ENCODE results near the gene ARCN1. TPM values are rescaled to one million over a fixed set of nuclear protein-coding genes. Genes with fewer than 3 reads are reported as not detected.
"Not testable (repeated sequence)": the region's sequence is repeated elsewhere in the genome, so short reads cannot be mapped to it uniquely, and the experiment has no call there.

ARCN1 gene
- polyA plus RNA-seq, 1 donor, result 139 TPM

GRCh38 chr11:118574636-118575035, 2.4 kb downstream of the ARCN1 start:
- Histone ChIP-seq H3K4me1 (ENCODE audit: control insufficient read depth, insufficient read depth, low read length) (peaks cover 3% of the 10 kb centered on the region), H3K4me3 (ENCODE audit: low read length) (no peak overlapping the region)
- no CpG with 5 or more reads among the region's 7 CpGs for WGBS (ENCODE audit: insufficient coverage, low lambda C conversion rate)

DNA sequence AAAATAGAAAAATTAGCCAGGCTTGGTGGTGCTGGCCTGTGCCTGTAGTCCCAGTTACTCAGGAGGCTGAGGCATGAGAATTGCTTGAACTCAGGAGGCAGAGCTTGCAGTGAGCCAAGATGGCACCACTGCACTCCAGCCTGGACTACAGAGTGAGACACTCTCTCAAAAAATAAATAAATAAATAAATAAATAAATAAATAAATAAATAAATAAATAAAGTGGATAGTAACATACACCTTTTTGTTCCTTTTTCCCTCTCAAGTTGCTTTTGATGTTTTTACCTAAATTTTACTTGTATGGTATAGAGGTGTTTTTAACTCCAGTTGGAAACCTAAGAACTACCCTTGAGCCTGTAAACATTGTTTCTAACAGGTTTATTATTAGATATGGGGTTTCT, 5.8 kb downstream of the ARCN1 start:
- not testable (repeated sequence) for DNase-seq; H3K9me3 ChIP-seq (ENCODE audit: control insufficient read depth, low read depth, low read length); H3K27me3 ChIP-seq (ENCODE audit: control insufficient read depth, insufficient read depth, low read length); H3K4me3 ChIP-seq (ENCODE audit: low read length); H3K27ac ChIP-seq (ENCODE audit: low read length); H3K4me1 ChIP-seq (ENCODE audit: control insufficient read depth, insufficient read depth, low read length)
- H3K36me3 ChIP-seq (ENCODE audit: control insufficient read depth, insufficient read depth, low read length), result peaks cover 18% of the 10 kb centered on the region

More at GRCh38 chr11:118574636-118575035, 2.4 kb downstream of the ARCN1 start:
- DNase-seq, result no peak
- H3K27ac ChIP-seq (ENCODE audit: low read length), result no peak overlapping the region
- no peaks in the 10 kb centered on the region for H3K27me3 ChIP-seq (ENCODE audit: control insufficient read depth, insufficient read depth, low read length)
- no peaks in the 10 kb centered on the region for H3K9me3 ChIP-seq (ENCODE audit: control insufficient read depth, low read depth, low read length)
- H3K36me3 ChIP-seq (ENCODE audit: control insufficient read depth, insufficient read depth, low read length), result no peaks in the 10 kb centered on the region

DNA sequence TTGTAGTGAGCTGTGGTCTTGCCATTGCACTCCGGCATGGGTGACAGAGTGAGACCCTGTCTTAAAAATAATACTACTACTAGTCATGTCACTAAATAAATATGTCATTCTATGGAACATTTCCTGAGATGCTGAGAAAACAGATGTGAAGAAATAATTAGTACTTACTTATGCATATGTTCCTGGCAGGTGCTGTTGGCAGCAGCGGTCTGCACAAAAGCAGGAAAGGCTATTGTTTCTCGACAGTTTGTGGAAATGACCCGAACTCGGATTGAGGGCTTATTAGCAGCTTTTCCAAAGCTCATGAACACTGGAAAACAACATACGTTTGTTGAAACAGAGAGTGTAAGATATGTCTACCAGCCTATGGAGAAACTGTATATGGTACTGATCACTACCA, 8.8 kb downstream of the ARCN1 start:
- H3K4me1 ChIP-seq (ENCODE audit: control insufficient read depth, insufficient read depth, low read length), result no peaks in the 10 kb centered on the region
- no peaks in the 10 kb centered on the region for H3K27me3 ChIP-seq (ENCODE audit: control insufficient read depth, insufficient read depth, low read length)
- H3K27ac ChIP-seq (ENCODE audit: low read length), result no peak overlapping the region
- peaks cover 45% of the 10 kb centered on the region for H3K36me3 ChIP-seq (ENCODE audit: control insufficient read depth, insufficient read depth, low read length)
- no peak overlapping the region for H3K4me3 ChIP-seq (ENCODE audit: low read length)
- WGBS (ENCODE audit: insufficient coverage, low lambda C conversion rate), result no CpG with 5 or more reads among the region's 6 CpGs
- no peaks in the 10 kb centered on the region for H3K9me3 ChIP-seq (ENCODE audit: control insufficient read depth, low read depth, low read length)
- no peak for DNase-seq

GRCh38 chr11:118587952-118588351, 15.7 kb downstream of the ARCN1 start:
- H3K27ac ChIP-seq (ENCODE audit: low read length), result no peak overlapping the region
- H3K4me3 ChIP-seq (ENCODE audit: low read length), result no peak overlapping the region
- no peaks in the 10 kb centered on the region for H3K9me3 ChIP-seq (ENCODE audit: control insufficient read depth, low read depth, low read length)
- peaks cover 85% of the 10 kb centered on the region for H3K36me3 ChIP-seq (ENCODE audit: control insufficient read depth, insufficient read depth, low read length)
- no peak for DNase-seq
- H3K4me1 ChIP-seq (ENCODE audit: control insufficient read depth, insufficient read depth, low read length), result no peaks in the 10 kb centered on the region
- no peaks in the 10 kb centered on the region for H3K27me3 ChIP-seq (ENCODE audit: control insufficient read depth, insufficient read depth, low read length)
- WGBS (ENCODE audit: insufficient coverage, low lambda C conversion rate), result no CpG with 5 or more reads among the region's 1 CpG

DNA sequence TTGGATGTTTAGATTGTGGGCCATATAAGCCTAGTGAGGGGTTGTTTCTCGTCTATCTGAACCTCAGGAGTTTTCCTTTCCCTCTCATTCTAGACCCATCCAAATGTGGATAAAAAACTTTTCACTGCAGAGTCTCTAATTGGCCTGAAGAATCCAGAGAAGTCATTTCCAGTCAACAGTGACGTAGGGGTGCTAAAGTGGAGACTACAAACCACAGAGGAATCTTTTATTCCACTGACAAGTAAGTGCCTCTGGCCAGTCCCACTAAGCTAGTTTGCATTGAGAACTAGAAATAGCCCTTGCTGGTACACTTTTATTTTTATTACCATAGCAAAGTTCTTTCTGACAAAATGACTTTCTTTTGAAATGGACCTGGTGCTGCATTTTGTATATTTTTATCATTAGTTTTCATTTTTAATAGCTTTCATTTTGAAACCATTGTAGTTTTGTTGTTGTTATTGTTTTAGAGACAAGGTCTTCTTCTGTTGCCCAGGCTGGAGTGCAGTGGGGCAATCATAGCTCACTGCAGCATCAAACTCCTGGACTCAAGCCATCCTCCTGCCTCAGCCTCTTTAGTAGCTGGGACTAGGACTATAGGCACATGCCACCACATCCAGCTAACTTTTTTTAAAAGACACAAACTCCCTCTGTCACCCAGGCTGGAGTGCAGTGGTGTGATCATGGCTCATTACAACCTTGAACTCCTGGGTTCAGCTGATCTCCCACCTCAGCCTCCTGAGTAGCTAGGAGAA, 20.6 kb downstream of the ARCN1 start:
- DNase-seq, result no peak
- WGBS (ENCODE audit: insufficient coverage, low lambda C conversion rate), result no CpG with 5 or more reads among the region's 2 CpGs
- Histone ChIP-seq H3K27ac (ENCODE audit: low read length) (no peak overlapping the region), H3K9me3 (ENCODE audit: control insufficient read depth, low read depth, low read length) (no peaks in the 10 kb centered on the region), H3K4me1 (ENCODE audit: control insufficient read depth, insufficient read depth, low read length) (no peaks in the 10 kb centered on the region), H3K4me3 (ENCODE audit: low read length) (no peak overlapping the region), H3K27me3 (ENCODE audit: control insufficient read depth, insufficient read depth, low read length) (no peaks in the 10 kb centered on the region), H3K36me3 (ENCODE audit: control insufficient read depth, insufficient read depth, low read length) (peaks cover 85% of the 10 kb centered on the region)

DNA sequence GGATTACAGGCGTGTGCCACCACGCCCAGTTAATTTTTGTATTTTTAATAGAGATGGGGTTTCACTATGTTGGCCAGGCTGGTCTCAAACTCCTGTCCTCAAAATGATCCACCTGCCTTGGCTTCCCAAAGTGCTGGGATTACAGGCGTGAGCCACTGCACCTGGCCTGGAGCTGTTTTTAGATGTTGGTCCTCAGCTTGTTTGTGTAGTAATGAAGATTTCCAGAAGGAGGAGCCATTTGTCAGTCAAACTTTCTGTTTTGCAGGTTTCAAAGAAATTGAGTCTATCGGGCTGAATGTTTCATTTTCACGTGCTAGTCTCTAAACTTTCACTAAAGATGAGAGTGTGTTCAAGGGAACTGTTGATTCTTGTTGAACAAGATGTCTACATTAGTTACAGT, 22.8 kb downstream of the ARCN1 start:
- peak in 1 of 2 donors; percentile 31 for DNase-seq
- H3K4me3 ChIP-seq (ENCODE audit: low read length); H3K27me3 ChIP-seq (ENCODE audit: control insufficient read depth, insufficient read depth, low read length); H3K27ac ChIP-seq (ENCODE audit: low read length); H3K9me3 ChIP-seq (ENCODE audit: control insufficient read depth, low read depth, low read length); H3K4me1 ChIP-seq (ENCODE audit: control insufficient read depth, insufficient read depth, low read length): not testable (repeated sequence)
- no CpG with 5 or more reads among the region's 5 CpGs for WGBS (ENCODE audit: insufficient coverage, low lambda C conversion rate)
- peaks cover 77% of the 10 kb centered on the region for H3K36me3 ChIP-seq (ENCODE audit: control insufficient read depth, insufficient read depth, low read length)

GRCh38 chr11:118596224-118597146, 24.3 kb downstream of the ARCN1 start:
- WGBS (ENCODE audit: insufficient coverage, low lambda C conversion rate), result 86% methylated on average over 3 of the region's 16 CpGs
- Histone ChIP-seq H3K9me3 (ENCODE audit: control insufficient read depth, low read depth, low read length) (no peaks in the 10 kb centered on the region), H3K27ac (ENCODE audit: low read length) (no peak overlapping the region), H3K4me3 (ENCODE audit: low read length) (no peak overlapping the region), H3K36me3 (ENCODE audit: control insufficient read depth, insufficient read depth, low read length) (peaks cover 76% of the 10 kb centered on the region), H3K27me3 (ENCODE audit: control insufficient read depth, insufficient read depth, low read length) (no peaks in the 10 kb centered on the region), H3K4me1 (ENCODE audit: control insufficient read depth, insufficient read depth, low read length) (no peaks in the 10 kb centered on the region)
- no peak for DNase-seq

DNA sequence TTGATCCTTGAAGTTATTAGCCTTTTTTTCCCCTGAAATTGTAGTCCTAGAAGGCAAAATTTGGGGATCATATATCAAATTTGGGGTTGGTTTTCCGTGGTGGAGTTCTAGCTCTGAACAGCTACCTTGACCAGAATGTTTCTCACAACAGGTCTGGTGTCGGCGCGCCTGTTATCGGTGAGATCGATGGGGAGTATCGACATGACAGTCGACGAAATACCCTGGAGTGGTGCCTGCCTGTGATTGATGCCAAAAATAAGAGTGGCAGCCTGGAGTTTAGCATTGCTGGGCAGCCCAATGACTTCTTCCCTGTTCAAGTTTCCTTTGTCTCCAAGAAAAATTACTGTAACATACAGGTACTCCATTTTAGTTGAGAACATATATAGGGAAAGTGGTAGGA, 25.3 kb downstream of the ARCN1 start:
- no CpG with 5 or more reads among the region's 9 CpGs for WGBS (ENCODE audit: insufficient coverage, low lambda C conversion rate)
- no peak overlapping the region for H3K27ac ChIP-seq (ENCODE audit: low read length)
- no peaks in the 10 kb centered on the region for H3K9me3 ChIP-seq (ENCODE audit: control insufficient read depth, low read depth, low read length)
- H3K4me1 ChIP-seq (ENCODE audit: control insufficient read depth, insufficient read depth, low read length), result no peaks in the 10 kb centered on the region
- peaks cover 77% of the 10 kb centered on the region for H3K36me3 ChIP-seq (ENCODE audit: control insufficient read depth, insufficient read depth, low read length)
- no peak overlapping the region for H3K4me3 ChIP-seq (ENCODE audit: low read length)
- no peak for DNase-seq
- no peaks in the 10 kb centered on the region for H3K27me3 ChIP-seq (ENCODE audit: control insufficient read depth, insufficient read depth, low read length)

- WGBS (ENCODE audit: insufficient coverage, low lambda C conversion rate), result no CpG with 5 or more reads among the region's 3 CpGs
- peaks cover 4% of the 10 kb centered on the region for H3K27me3 ChIP-seq (ENCODE audit: control insufficient read depth, insufficient read depth, low read length)
- peaks cover 24% of the 10 kb centered on the region for H3K4me1 ChIP-seq (ENCODE audit: control insufficient read depth, insufficient read depth, low read length)
- no peak overlapping the region for H3K27ac ChIP-seq (ENCODE audit: low read length)
- H3K9me3 ChIP-seq (ENCODE audit: control insufficient read depth, low read depth, low read length), result no peaks in the 10 kb centered on the region
- DNase-seq, result no peak
- H3K4me3 ChIP-seq (ENCODE audit: low read length), result no peak overlapping the region
- H3K36me3 ChIP-seq (ENCODE audit: control insufficient read depth, insufficient read depth, low read length), result peaks cover 43% of the 10 kb centered on the region
Measured at GRCh38 chr11:118602331-118602730, 30.1 kb downstream of the ARCN1 start.

- not testable (repeated sequence) for DNase-seq; H3K27ac ChIP-seq (ENCODE audit: low read length); H3K4me3 ChIP-seq (ENCODE audit: low read length); H3K9me3 ChIP-seq (ENCODE audit: control insufficient read depth, low read depth, low read length)
- H3K4me1 ChIP-seq (ENCODE audit: control insufficient read depth, insufficient read depth, low read length), result peaks cover 30% of the 10 kb centered on the region
- no CpG with 5 or more reads among the region's 8 CpGs for WGBS (ENCODE audit: insufficient coverage, low lambda C conversion rate)
- H3K27me3 ChIP-seq (ENCODE audit: control insufficient read depth, insufficient read depth, low read length), result peaks cover 17% of the 10 kb centered on the region
- H3K36me3 ChIP-seq (ENCODE audit: control insufficient read depth, insufficient read depth, low read length), result peaks cover 37% of the 10 kb centered on the region
Measured at GRCh38 chr11:118603709-118604108, 31.5 kb downstream of the ARCN1 start.
